Stimulated activated CD8-positive, alpha-beta memory T cell treated with anti-CD3 and anti-CD28 coated beads, Interleukin-7, amount 100 ng/mL, for 24 hours (primary cell): ENCODE measurements around the gene TANC1.

ENCODE experiments used
- DNase-seq: peaks from one replicate; pipeline ENCODE4 v3.0.0-alpha.2; 2020; ENCODE audit warnings: low read depth

Gene TANC1

GRCh38 chr2:158968396-158969161, at the start of gene TANC1:
TANC1 (plus strand) TSS chr2:158968640; CDS start chr2:159065911, 97,271 bp downstream.
- peak; percentile 26 for DNase-seq

GRCh38 chr2:158921599-158922408, 46.6 kb upstream of the TANC1 start:
- no peak for DNase-seq

- DNase-seq = no peak
Observed at GRCh38 chr2:158922601-158923000, 45.8 kb upstream of the TANC1 start.

GRCh38 chr2:158923180-158923594, 45.3 kb upstream of the TANC1 start:
- DNase-seq = no peak

GRCh38 chr2:158923641-158924040, 44.8 kb upstream of the TANC1 start:
- DNase-seq = no peak

- DNase-seq = no peak
Observed at GRCh38 chr2:158926478-158926948, 41.9 kb upstream of the TANC1 start.

- DNase-seq = no peak
Observed at GRCh38 chr2:158928515-158928914, 39.9 kb upstream of the TANC1 start.

- no peak for DNase-seq
Observed at GRCh38 chr2:158928965-158929364, 39.5 kb upstream of the TANC1 start.

GRCh38 chr2:158931572-158931971, 36.9 kb upstream of the TANC1 start:
- DNase-seq = no peak

- DNase-seq = no peak
Observed at GRCh38 chr2:158932131-158932645, 36.3 kb upstream of the TANC1 start.

GRCh38 chr2:158934170-158934569, 34.3 kb upstream of the TANC1 start:
- DNase-seq = no peak

- DNase-seq = no peak
Observed at GRCh38 chr2:158935617-158936016, 32.8 kb upstream of the TANC1 start.

- no peak for DNase-seq
Observed at GRCh38 chr2:158936978-158937377, 31.5 kb upstream of the TANC1 start.

- no peak for DNase-seq
Observed at GRCh38 chr2:158940356-158940755, 28.1 kb upstream of the TANC1 start.

- DNase-seq = no peak
Observed at GRCh38 chr2:158943973-158944372, 24.5 kb upstream of the TANC1 start.

GRCh38 chr2:158948964-158949699, 19.3 kb upstream of the TANC1 start:
- DNase-seq = no peak

GRCh38 chr2:158953454-158953853, 15.0 kb upstream of the TANC1 start:
- DNase-seq = no peak

- DNase-seq = no peak
Observed at GRCh38 chr2:158953926-158954763, 14.3 kb upstream of the TANC1 start.

GRCh38 chr2:158955842-158956365, 12.5 kb upstream of the TANC1 start:
- no peak for DNase-seq

- no peak for DNase-seq
Observed at GRCh38 chr2:158958365-158958764, 10.1 kb upstream of the TANC1 start.

- DNase-seq = no peak
Observed at GRCh38 chr2:158960193-158960592, 8.2 kb upstream of the TANC1 start.
